ENCODE measurements around the gene MACROH2A2. TPM values are rescaled to one million over a fixed set of nuclear protein-coding genes. Genes with fewer than 3 reads are reported as not detected.
"Not testable (repeated sequence)": the region's sequence is repeated elsewhere in the genome, so short reads cannot be mapped to it uniquely, and the experiment has no call there.

MACROH2A2 gene
- total RNA-seq = 1 to 10 TPM; 2.0 to 6.3 TPM

DNA sequence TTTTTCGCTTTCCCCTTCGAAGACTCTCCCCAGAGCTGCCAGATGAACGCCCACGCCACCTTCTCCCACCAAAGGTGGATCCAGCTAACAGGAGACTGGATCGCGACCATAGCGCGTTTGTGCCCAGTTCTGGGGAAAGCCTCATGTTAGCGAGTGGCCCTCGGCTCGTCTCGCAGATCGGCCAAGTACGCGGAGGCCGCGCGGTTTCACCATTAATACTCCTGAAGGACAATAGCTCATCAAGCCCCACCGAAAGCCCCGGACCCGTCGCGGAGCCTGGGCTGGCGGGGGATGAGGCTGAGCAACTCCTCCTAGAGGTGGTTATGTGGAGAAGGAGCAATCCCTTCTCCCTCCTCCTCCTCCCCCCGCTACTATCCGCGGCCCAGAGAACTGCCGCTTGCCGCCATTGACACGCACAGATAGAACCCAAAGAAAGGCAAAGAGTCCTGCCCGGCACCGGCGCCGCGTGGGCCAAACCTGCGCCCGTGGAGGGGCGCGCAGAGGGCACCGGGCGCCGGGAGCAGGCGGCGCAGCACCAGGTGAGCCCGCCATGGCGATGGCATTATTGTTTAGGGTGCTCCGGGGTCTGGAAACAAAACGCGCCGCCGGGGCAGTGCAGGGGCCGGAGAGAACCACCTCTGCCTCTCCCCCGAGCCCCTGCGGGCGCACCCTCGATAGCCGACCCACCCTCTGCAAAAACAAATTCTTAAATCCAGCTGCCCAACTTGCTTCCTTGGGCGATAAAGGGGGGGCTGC is at the start of gene MACROH2A2:
MACROH2A2 (plus strand) TSS at position 385 of the 756 bp plus-strand sequence. CDS start 22,813 bp downstream, outside the sequence.
- peak in 1 of 2 donors; percentile 38 for DNase-seq (ENCODE audit: low spot score in 2 of 2)
- ATAC-seq = peak; percentile 44 to 72
- peaks cover 8 to 9% of the 10 kb centered on the region in 2 donors for H3K36me3 Mint-ChIP-seq
- H3K9me3 Mint-ChIP-seq = no peaks in the 10 kb centered on the region
- H3K27ac Mint-ChIP-seq = no peak within 1 kb of the TSS

DNA sequence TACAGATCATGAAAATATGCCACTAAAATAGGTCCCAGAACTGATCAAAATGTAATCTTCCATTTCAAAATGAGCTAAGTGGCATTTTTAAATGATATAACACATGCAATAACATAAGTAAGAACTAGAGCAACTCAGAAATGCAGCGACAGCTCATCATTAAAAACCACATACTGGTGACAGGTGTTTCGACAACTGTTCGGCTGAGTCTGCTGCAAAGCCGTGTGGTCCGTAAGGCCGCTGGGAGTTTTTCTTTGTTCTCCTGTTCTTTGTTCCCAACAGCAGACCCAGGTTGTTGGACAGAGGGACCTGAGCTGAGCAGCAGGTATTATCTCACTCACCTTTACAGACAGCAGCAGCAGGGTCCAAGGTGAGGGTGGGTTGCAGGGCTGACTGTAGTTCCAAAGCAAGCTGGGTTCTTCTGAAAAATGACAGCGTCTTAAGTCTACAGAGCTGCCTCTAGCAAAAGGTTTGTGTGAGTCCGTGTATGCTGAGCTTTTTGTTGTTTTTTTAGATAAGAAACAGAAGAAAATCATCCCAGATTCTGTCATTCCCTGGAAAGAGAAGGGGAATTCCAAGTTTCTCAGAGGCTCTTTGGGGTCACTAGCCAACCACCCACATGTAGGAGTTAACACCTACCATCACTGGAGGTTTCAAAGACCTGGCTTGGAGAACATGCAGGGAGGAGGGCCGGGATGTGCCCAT is 45.4 kb upstream of the MACROH2A2 start:
- H3K36me3 Mint-ChIP-seq = no peaks in the 10 kb centered on the region
- no peaks in the 10 kb centered on the region for H3K9me3 Mint-ChIP-seq
- no peak overlapping the region for H3K27ac Mint-ChIP-seq
- DNase-seq (ENCODE audit: low spot score in 2 of 2) = no peak
- ATAC-seq = no peak

DNA sequence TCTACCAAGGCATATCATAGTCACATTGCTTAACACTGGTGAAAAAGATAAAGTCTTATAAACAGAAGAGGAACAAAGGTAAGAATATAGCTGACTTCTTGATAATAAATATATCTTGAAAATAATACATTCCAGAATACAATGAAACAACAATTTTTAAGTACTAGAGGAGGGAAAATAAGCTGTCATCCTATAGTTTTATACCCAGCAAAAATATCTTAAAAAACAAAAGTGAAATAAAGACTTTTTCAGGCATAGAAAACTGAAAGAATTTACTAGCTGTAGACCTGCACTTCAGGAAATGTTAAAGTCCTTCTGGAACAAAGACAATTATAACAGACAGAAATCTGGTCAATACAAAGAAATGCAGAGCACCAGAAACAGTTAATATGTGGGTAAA is 21.4 kb upstream of the MACROH2A2 start:
- Mint-ChIP-seq H3K36me3 (peaks cover 0 to 20% of the 10 kb centered on the region in 2 donors), H3K9me3 (peaks cover 17 to 19% of the 10 kb centered on the region in 2 donors), H3K27ac (no peak overlapping the region)
- DNase-seq (ENCODE audit: low spot score in 2 of 2) = no peak
- ATAC-seq = no peak

DNA sequence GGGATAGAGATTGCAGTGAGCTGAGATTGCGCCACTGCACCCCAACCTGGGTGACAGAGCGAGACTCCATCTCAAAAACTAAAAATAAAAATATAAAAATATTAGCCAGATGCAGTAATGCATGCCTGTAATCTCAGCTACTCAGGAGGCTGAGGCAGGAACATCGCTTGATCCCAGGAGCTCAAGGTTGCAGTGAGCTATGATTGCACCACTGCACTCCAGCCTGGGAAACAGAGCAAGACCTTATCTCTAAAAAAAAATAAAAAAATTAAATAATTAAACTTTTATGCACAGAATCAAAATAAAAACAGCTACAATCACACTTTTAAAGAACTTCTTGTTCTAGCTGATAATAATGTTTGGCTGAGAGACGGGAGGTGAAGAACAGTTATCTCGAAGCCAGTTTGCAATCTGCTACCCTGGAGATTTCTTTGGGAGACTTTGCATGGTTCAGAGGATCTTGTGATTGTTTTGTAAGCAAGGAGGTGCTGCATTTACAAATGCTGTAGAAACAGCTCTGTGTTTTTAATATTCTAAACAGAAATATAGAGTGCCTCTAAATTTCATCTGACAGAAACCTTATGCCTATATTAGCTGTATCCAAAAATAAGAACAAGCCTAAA is 19.9 kb upstream of the MACROH2A2 start:
- H3K9me3 Mint-ChIP-seq = peaks cover 12 to 15% of the 10 kb centered on the region in 2 donors
- no peak overlapping the region for H3K27ac Mint-ChIP-seq
- DNase-seq (ENCODE audit: low spot score in 2 of 2) (no peak), ATAC-seq (no peak)
- H3K36me3 Mint-ChIP-seq = peaks cover 0 to 15% of the 10 kb centered on the region in 2 donors

DNA sequence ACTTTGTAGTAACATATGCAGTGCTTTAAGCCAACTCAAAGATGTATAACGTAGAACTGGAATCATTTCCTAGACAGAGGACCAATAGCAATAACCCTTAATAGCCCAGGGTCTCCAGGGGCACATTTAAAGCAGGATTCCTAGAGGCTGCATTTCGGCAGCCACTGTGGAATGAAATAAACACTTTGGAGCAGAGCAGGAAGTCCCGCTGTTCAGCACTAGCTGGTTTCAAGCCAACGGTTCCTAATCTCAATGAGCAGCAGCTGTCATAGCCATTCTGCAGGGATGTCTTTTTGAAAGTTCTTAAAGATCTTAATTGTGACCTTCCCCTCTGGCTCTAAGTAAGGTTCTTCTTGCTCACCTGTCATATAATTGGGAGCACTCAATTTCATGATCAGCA is 18.4 kb upstream of the MACROH2A2 start:
- peaks cover 16 to 19% of the 10 kb centered on the region in 2 donors for H3K9me3 Mint-ChIP-seq

DNA sequence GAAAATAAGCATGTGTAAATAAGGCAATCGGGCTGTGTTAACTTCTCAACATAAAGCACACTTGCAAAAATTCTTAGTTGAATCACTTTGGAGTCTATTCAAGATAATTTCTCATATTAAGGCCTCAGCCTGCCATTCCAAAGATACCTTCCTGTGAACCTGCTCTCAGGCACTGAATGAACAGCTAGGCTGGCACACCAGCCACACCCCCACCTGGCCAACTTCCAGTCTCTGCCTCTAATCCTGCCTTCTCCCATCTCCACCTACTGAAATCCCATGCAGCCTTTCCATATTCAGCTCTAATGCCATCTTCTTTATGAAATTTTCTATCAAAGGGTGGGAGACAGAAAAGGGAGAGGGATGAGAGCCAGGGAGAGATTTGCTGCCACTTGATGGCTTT is 17.1 kb upstream of the MACROH2A2 start:
- DNase-seq (ENCODE audit: low spot score in 2 of 2) (no peak), ATAC-seq (no peak)
- no peak overlapping the region for H3K27ac Mint-ChIP-seq
- H3K36me3 Mint-ChIP-seq = peaks cover under 1 to 12% of the 10 kb centered on the region in 2 donors
- H3K9me3 Mint-ChIP-seq = peaks cover 12 to 13% of the 10 kb centered on the region in 2 donors

More for the DNA sequence above, 18.4 kb upstream of the MACROH2A2 start:
- ATAC-seq (no peak), DNase-seq (ENCODE audit: low spot score in 2 of 2) (no peak)
- peaks cover 0 to 19% of the 10 kb centered on the region in 2 donors for H3K36me3 Mint-ChIP-seq
- no peak overlapping the region for H3K27ac Mint-ChIP-seq

DNA sequence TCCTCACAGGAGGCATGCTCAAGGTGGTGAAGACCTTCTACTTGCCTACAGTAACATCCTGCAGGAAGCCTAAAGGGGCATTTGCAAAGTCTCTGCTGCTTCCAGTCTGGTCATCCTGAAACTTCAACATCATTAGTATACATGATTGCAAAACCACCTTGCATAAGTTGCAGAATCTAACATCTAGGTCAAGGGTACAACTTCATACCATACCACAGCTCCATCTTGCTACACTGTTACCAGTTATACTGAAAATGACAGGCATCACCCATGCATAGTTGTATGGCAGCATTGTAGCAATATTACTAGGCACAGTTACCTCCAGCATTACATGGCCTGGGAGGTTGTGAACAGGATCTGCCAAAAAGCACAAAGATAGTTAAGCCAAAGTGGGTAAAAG is 13.7 kb upstream of the MACROH2A2 start:
- DNase-seq (ENCODE audit: low spot score in 2 of 2) (no peak), ATAC-seq (no peak)
- no peak overlapping the region for H3K27ac Mint-ChIP-seq
- peaks cover 20 to 25% of the 10 kb centered on the region in 2 donors for H3K36me3 Mint-ChIP-seq
- H3K9me3 Mint-ChIP-seq = peaks cover 19 to 29% of the 10 kb centered on the region in 2 donors

DNA sequence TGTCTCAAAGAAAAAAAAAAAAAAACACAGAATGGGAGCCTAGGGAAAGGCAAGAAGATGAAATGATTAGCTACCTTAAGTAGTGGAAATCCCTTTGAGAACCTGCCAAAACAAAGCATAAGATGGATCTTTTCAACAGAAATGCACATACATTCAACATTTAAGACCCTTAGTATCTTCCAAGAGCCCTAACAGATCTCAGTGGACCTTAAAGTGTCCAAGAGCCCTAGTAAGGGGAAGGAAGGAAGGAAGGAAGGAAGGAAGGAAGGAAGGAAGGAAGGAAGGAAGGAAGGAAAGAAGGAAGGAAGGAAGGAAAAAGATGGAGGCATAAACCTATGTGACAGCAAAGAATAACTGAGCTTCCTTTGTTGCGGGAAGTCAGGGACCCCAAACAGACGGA is 11.6 kb upstream of the MACROH2A2 start:
- DNase-seq (ENCODE audit: low spot score in 2 of 2) = no peak
- peaks cover 19 to 29% of the 10 kb centered on the region in 2 donors for H3K9me3 Mint-ChIP-seq
- no peak overlapping the region for H3K27ac Mint-ChIP-seq
- peaks cover 20 to 25% of the 10 kb centered on the region in 2 donors for H3K36me3 Mint-ChIP-seq
- no peak for ATAC-seq

DNA sequence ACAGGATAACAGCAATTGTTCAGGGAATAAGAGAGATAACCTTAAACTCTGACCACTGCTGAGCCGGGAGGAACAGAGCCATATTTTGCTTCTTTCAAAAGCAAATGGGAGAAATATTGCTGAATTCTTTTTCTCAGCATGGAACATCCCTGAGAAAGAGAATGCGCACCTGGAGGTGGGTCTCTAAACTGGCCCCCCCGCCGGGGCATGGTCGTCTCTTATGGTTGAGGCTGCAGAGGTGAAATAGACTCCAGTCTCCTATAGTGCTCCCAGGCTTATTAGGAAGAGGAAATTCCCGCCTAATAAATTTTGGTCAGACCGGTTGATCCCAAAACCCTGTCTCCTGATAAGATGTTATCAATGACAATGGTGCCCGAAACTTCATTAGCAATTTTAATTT is 10.9 kb upstream of the MACROH2A2 start:
- peaks cover 20 to 25% of the 10 kb centered on the region in 2 donors for H3K36me3 Mint-ChIP-seq
- not testable (repeated sequence) for ATAC-seq; H3K27ac Mint-ChIP-seq; DNase-seq (ENCODE audit: low spot score in 2 of 2)
- peaks cover 19 to 29% of the 10 kb centered on the region in 2 donors for H3K9me3 Mint-ChIP-seq

DNA sequence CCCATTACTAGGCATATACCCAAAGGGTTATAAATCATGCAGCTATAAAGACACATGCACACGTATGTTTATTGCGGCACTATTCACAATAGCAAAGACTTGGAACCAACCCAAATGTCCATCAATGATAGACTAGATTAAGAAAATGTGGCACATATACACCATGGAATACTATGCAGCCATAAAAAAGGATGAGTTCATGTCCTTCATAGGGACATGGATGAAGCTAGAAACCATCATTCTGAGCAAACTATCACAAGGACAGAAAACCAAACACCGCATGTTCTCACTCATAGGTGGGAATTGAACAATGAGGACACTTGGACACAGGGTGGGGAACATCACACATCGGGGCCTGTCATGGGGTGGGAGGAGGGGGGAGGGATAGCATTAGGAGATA is 5.6 kb upstream of the MACROH2A2 start:
- H3K9me3 Mint-ChIP-seq; DNase-seq (ENCODE audit: low spot score in 2 of 2); H3K27ac Mint-ChIP-seq; ATAC-seq: not testable (repeated sequence)
- H3K36me3 Mint-ChIP-seq = peaks cover 6 to 10% of the 10 kb centered on the region in 2 donors

DNA sequence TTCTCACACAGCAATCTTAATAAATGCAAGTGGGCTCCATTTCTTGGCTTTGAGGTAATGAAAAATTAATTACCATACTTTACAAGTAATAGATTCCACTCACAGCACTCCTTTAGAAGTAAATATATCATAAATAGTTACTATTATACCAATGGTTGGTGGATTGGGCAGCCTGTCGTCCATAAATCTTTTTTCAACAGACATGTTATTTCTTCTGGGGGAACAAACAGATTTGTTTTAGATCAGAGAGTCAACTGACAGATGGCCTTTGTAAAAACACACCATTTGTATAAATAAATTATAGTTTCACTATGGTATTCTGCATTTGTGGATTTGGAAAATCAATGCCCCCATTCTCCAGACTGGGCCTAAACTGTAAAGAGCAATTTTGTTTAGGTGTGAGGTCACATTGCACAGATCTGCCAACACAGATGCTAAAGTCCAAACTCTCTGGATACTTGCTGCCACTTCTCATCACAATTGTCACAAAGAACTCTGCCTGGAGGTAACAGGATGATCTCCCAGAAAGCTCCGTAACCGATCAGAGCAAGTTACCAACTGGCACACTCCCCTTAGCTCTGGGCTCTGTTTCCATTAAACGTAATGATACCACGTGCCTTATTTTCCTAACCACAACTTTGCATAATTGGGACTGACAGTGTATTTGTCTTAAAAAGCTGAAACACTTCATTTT is 4.5 kb upstream of the MACROH2A2 start:
- no peak for ATAC-seq
- no peak for DNase-seq (ENCODE audit: low spot score in 2 of 2)
- peak overlapping the region in 1 of 2 donors; percentile 15 for H3K27ac Mint-ChIP-seq
- H3K9me3 Mint-ChIP-seq = no peaks in the 10 kb centered on the region
- peaks cover 4 to 9% of the 10 kb centered on the region in 2 donors for H3K36me3 Mint-ChIP-seq

DNA sequence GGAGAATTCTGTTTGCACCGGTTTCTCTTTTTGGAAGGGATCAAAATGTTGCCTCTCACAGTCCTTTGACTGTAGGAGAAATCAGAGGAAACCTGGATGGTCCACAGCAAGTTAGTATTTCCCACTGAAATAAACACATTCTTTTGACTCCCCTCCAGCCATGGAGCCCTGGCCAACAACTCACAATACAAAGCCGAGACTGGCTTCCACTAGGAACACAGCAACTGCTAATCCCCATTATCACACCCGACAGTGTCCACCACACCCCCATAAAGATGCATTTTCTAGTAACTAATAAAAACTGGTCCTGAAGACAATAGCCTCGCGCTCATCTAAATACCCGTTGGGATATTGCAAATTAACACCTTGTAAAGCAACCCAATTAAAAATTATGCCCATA is 798 bp upstream of the MACROH2A2 start:
- H3K27ac Mint-ChIP-seq = no peak overlapping the region
- ATAC-seq = no peak
- DNase-seq (ENCODE audit: low spot score in 2 of 2) = no peak
- peaks cover 8 to 9% of the 10 kb centered on the region in 2 donors for H3K36me3 Mint-ChIP-seq
- H3K9me3 Mint-ChIP-seq = no peaks in the 10 kb centered on the region

DNA sequence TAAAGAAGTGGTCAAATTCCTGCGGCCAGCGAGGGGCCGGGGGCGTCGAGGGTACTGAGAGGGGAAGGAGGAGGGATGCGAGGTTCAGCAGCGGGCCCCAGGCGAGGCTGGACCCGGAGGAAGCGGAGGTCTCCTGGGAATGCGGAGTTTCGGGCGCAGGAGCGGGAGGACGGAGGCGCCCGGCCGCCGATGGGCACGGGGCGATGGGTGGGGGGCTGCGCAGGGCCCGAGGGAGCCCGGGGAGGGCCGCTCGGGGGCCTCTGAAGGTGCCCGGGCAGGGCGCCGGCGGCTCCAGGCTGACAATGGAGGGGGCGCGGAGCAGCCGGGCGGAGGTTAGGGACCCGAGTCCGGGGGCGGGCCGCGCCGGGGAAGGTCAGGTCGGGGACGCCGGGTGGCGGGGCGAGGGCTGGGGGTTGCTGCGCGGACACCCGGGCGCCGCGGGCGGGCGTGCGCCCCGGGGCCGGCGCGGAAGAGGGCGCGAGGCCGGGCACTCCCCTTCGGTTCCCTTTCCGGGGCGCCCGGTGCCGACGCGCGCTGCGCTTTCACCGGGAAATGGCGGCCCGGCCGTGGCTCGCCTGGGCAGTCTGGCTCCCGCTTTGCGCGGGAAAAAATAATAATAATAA is 683 bp downstream of the MACROH2A2 start:
- DNase-seq (ENCODE audit: low spot score in 2 of 2) (peak in 1 of 2 donors; percentile 32), ATAC-seq (peak; percentile 48 to 72)
- no peaks in the 10 kb centered on the region for H3K9me3 Mint-ChIP-seq

DNA sequence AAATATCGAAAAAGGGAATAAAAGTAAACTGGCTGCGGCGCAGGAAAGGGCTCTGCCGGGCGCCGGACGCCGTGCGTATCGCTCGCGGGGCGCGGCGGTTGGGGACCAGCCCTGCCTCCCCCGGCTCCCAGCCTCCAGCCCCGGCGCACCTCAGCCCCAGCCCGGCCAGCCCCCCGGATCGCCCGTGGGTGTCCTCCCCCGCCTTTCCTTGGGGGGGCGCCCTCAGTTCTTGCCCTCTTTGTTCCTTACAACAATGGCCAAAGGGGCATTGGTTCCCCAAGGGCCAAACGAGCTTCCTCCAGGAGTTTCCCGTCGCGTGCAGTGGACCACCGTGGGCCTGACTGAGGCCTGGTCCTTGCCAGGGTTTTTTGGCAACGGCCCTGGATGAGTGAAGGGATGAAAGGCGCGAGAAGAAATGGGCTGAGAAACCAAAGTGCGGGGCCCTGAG is 1.2 kb downstream of the MACROH2A2 start:
- no peaks in the 10 kb centered on the region for H3K9me3 Mint-ChIP-seq
- H3K36me3 Mint-ChIP-seq = peaks cover 8 to 9% of the 10 kb centered on the region in 2 donors
- ATAC-seq (peak; percentile 13 to 64), DNase-seq (ENCODE audit: low spot score in 2 of 2) (peak in 1 of 2 donors; percentile 42)
- H3K27ac Mint-ChIP-seq = no peak overlapping the region

More for the DNA sequence above, 683 bp downstream of the MACROH2A2 start:
- no peak overlapping the region for H3K27ac Mint-ChIP-seq
- H3K36me3 Mint-ChIP-seq = peaks cover 8 to 9% of the 10 kb centered on the region in 2 donors

DNA sequence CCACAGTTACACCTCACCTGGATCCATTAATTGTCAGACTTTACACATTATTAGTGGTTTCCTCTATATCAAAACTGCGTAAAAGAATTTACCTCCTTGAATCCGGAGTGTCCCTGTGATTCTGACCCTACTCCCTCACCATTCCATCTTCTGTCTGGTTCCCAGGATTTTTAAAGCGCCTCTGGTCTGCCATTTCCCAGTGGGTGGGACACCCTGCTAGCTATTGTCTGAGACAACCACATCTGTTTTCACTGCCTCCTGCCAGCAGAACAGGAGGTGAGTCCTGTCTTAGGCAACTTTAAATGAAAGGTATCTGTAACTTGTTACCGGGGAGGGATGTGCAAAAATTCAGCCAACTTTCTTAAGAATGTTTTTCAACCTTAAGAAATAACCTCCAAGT is 2.3 kb downstream of the MACROH2A2 start:
- Mint-ChIP-seq H3K27ac (no peak overlapping the region), H3K36me3 (peaks cover 8 to 9% of the 10 kb centered on the region in 2 donors)

DNA sequence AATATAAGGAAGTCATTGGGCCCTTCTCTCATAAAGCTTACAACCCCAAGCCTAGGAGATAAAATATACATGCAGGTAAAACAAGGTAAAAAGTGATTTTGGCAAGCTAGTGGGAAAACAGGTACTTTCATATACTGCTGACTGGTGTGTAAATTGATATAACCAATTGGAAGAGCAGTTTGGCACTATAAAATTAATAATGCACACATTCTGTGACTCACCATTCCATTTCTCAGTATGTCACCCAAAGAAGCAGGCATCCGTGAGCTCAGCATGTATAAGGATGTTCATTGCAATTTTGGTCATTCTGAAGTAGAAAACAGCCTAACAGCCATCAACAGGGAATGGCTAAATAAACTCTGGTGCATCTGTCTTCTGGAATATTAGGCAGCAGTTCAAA is 2.9 kb downstream of the MACROH2A2 start:
- DNase-seq (ENCODE audit: low spot score in 2 of 2) (no peak), ATAC-seq (no peak)
- Mint-ChIP-seq H3K27ac (no peak overlapping the region), H3K9me3 (no peaks in the 10 kb centered on the region), H3K36me3 (peaks cover 8 to 9% of the 10 kb centered on the region in 2 donors)

More for the DNA sequence above, 2.3 kb downstream of the MACROH2A2 start:
- ATAC-seq (no peak), DNase-seq (ENCODE audit: low spot score in 2 of 2) (no peak)
- no peaks in the 10 kb centered on the region for H3K9me3 Mint-ChIP-seq

Data from activated naive CD4-positive, alpha-beta T cell treated with anti-CD3 and anti-CD28 coated beads, Interleukin-2, amount 50 U/mL, for 72 hours (primary cell).